DMS153 treated with DMSO at 0.1 percent for 48 hours (cell line): Measurements from ENCODE around the gene TRIM74.
"Not testable (repeated sequence)": the region's sequence is repeated elsewhere in the genome, so short reads cannot be mapped to it uniquely, and the experiment has no call there.

ENCODE experiments used
- DNase-seq: peaks from one replicate; lab custom pipeline; 2025; ENCODE audit not compliant: unreplicated experiment; lab: John Stamatoyannopoulos, UW

TRIM74 gene

DNA sequence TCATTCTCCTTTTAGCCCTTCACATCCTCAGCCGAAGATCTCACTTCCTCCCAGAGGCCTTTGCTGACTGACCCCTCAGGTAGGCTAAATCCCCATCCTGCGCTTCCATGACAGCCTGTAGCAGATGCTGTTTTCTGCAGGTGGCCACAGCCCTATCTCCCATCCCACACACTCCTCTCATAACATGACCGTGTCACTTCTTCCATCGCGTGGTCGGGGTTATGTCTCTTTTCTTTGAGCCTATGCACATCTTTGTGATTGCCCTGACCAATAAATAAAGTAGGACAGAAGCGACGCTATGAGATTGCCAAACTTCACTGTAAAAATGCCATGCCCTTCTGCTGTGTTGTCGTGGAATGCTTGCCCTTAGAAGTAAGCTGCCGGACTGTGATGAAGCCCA, 55.5 kb downstream of the TRIM74 start:
- not testable (repeated sequence) for DNase-seq

DNA sequence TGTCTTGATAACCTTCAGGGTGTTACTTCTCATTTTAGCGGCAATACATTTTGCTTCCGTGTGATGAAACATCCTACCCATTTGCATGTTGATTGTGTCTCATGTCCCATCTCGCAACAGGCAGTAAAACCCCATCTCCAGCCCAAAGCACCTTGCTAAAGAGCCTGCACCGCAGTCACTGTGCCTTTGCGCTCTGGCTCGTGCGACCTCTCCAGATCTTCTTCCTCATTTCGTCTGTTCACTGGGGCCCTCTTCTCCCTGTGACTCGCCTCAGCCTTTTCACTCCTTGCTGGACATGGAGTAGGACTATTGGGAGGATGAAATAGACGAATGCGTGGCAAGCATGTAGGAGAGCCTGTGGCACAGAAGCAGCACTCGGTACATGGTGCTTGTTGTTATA, 57.9 kb downstream of the TRIM74 start:
- DNase-seq = not testable (repeated sequence)
